GM21526 (cell line): ENCODE results near the gene CCDC137.
"Not testable (repeated sequence)": the region's sequence is repeated elsewhere in the genome, so short reads cannot be mapped to it uniquely, and the experiment has no call there.

ENCODE experiments used
- ATAC-seq: cut with Tn5 transposase; IDR thresholded peaks from one replicate; pipeline ENCODE4 v1.9.1; 2021; ENCODE audit warnings: moderate library complexity; ENCODE audit not compliant: unreplicated experiment, low FRiP score

Gene CCDC137

GRCh38 chr17:81666342-81667191, at the start of gene CCDC137, which contains the start of gene OXLD1:
TSS of gene CCDC137 (plus strand) at chr17:81666737. CDS start at chr17:81666767, 30 bp downstream.
TSS of gene OXLD1 (minus strand) at chr17:81666605. CDS start at chr17:81666577, 28 bp downstream.
- peak; percentile 84 for ATAC-seq

- no peak for ATAC-seq
Observed at GRCh38 chr17:81616877-81617276, 49.7 kb upstream of the CCDC137 start.

- ATAC-seq, result not testable (repeated sequence)
Observed at GRCh38 chr17:81618307-81618706, 48.2 kb upstream of the CCDC137 start.

- ATAC-seq, result no peak
Observed at GRCh38 chr17:81621494-81622130, 44.9 kb upstream of the CCDC137 start.

- ATAC-seq, result no peak
Observed at GRCh38 chr17:81630274-81630673, 36.3 kb upstream of the CCDC137 start.

GRCh38 chr17:81631482-81631881, 35.1 kb upstream of the CCDC137 start:
- no peak for ATAC-seq

GRCh38 chr17:81635431-81635830, 31.1 kb upstream of the CCDC137 start:
- no peak for ATAC-seq

- ATAC-seq, result peak; percentile 12
Observed at GRCh38 chr17:81635973-81636504, 30.5 kb upstream of the CCDC137 start.

GRCh38 chr17:81636505-81637288, 29.8 kb upstream of the CCDC137 start, which contains the start of the genes NPLOC4 and TSPAN10:
TSS of gene NPLOC4 (minus strand) at chr17:81637112. CDS start at chr17:81636930, 182 bp downstream.
TSS of gene TSPAN10 (plus strand) at chr17:81637196. CDS start at chr17:81642413, 5,217 bp downstream.
- ATAC-seq, result peak; percentile 67

GRCh38 chr17:81638683-81639082, 27.9 kb upstream of the CCDC137 start:
- ATAC-seq, result no peak

GRCh38 chr17:81640011-81640410, 26.5 kb upstream of the CCDC137 start:
- ATAC-seq, result no peak

- ATAC-seq, result no peak
Observed at GRCh38 chr17:81641825-81642489, 24.6 kb upstream of the CCDC137 start.

- ATAC-seq, result no peak
Observed at GRCh38 chr17:81644496-81644895, 22.0 kb upstream of the CCDC137 start.

GRCh38 chr17:81644976-81645952, 21.3 kb upstream of the CCDC137 start:
- ATAC-seq, result no peak

GRCh38 chr17:81646869-81647600, 19.5 kb upstream of the CCDC137 start:
- ATAC-seq, result no peak

GRCh38 chr17:81647640-81648012, 18.9 kb upstream of the CCDC137 start:
- ATAC-seq, result no peak

- no peak for ATAC-seq
Observed at GRCh38 chr17:81648013-81648706, 18.4 kb upstream of the CCDC137 start.

GRCh38 chr17:81648707-81649085, 17.8 kb upstream of the CCDC137 start:
- ATAC-seq, result no peak
